Measurements from ENCODE around the gene SLC6A17.

Gene SLC6A17

GRCh38 chr1:110197905-110198629 lies 47.8 kb downstream of the SLC6A17 start:
- Histone ChIP-seq H3K27me3 (ENCODE audit: control insufficient read depth, insufficient read depth, low read length) (no peaks in the 10 kb centered on the region), H3K9me3 (ENCODE audit: control insufficient read depth, low read length) (no peaks in the 10 kb centered on the region), H3K4me1 (no peaks in the 10 kb centered on the region), H3K27ac (no peak overlapping the region), H3K9ac (no peak overlapping the region), H3K4me2 (ENCODE audit: low read length) (no peak overlapping the region), H3K4me3 (ENCODE audit: low read depth, low read length) (no peak overlapping the region), H3K36me3 (ENCODE audit: control insufficient read depth, insufficient read depth, low read length) (no peaks in the 10 kb centered on the region), H2AFZ (no peak overlapping the region), H3K79me2 (no peaks in the 10 kb centered on the region)
- no peak for TF ChIP-seq CTCF (IDR thresholded peaks at IDR 0.05)

- no peak overlapping the region for H3K4me2 ChIP-seq (ENCODE audit: low read length)
- no peaks in the 10 kb centered on the region for H3K36me3 ChIP-seq (ENCODE audit: control insufficient read depth, insufficient read depth, low read length)
- H2AFZ ChIP-seq = no peak overlapping the region
- TF ChIP-seq CTCF (IDR thresholded peaks at IDR 0.05) = no peak
- H3K9ac ChIP-seq = no peak overlapping the region
- no peaks in the 10 kb centered on the region for H3K4me1 ChIP-seq
- H3K27me3 ChIP-seq (ENCODE audit: control insufficient read depth, insufficient read depth, low read length) = no peaks in the 10 kb centered on the region
- no peaks in the 10 kb centered on the region for H3K79me2 ChIP-seq
- H3K27ac ChIP-seq = no peak overlapping the region
- H3K4me3 ChIP-seq (ENCODE audit: low read depth, low read length) = no peak overlapping the region
- no peaks in the 10 kb centered on the region for H3K9me3 ChIP-seq (ENCODE audit: control insufficient read depth, low read length)
Observed at GRCh38 chr1:110198746-110199145, 48.5 kb downstream of the SLC6A17 start.

- Histone ChIP-seq H3K9ac (no peak overlapping the region), H3K9me3 (ENCODE audit: control insufficient read depth, low read length) (no peaks in the 10 kb centered on the region), H3K4me3 (ENCODE audit: low read depth, low read length) (no peak overlapping the region), H3K4me1 (no peaks in the 10 kb centered on the region), H3K79me2 (no peaks in the 10 kb centered on the region), H3K4me2 (ENCODE audit: low read length) (no peak overlapping the region), H3K27me3 (ENCODE audit: control insufficient read depth, insufficient read depth, low read length) (no peaks in the 10 kb centered on the region), H2AFZ (no peak overlapping the region), H3K36me3 (ENCODE audit: control insufficient read depth, insufficient read depth, low read length) (no peaks in the 10 kb centered on the region), H3K27ac (no peak overlapping the region)
- no peak for TF ChIP-seq CTCF (IDR thresholded peaks at IDR 0.05)
Observed at GRCh38 chr1:110200190-110200589, 49.9 kb downstream of the SLC6A17 start.

GRCh38 chr1:110200666-110201065 lies 50.4 kb downstream of the SLC6A17 start:
- Histone ChIP-seq H3K79me2 (no peaks in the 10 kb centered on the region), H2AFZ (no peak overlapping the region), H3K4me2 (ENCODE audit: low read length) (no peak overlapping the region), H3K36me3 (ENCODE audit: control insufficient read depth, insufficient read depth, low read length) (no peaks in the 10 kb centered on the region), H3K4me3 (ENCODE audit: low read depth, low read length) (no peak overlapping the region), H3K9me3 (ENCODE audit: control insufficient read depth, low read length) (no peaks in the 10 kb centered on the region), H3K27me3 (ENCODE audit: control insufficient read depth, insufficient read depth, low read length) (no peaks in the 10 kb centered on the region), H3K9ac (no peak overlapping the region), H3K27ac (no peak overlapping the region), H3K4me1 (no peaks in the 10 kb centered on the region)
- no peak for TF ChIP-seq CTCF (IDR thresholded peaks at IDR 0.05)
